ENCODE measurements around the gene ELOVL3. TPM values are rescaled to one million over a fixed set of nuclear protein-coding genes. Genes with fewer than 3 reads are reported as not detected.

The ELOVL3 gene
- total RNA-seq, 4 donors from 2014 or later, result 1.3 to 3.6 (median 3.2) TPM

- no peak for TF ChIP-seq CTCF (IDR thresholded peaks at IDR 0.05; ENCODE audit: low read depth)
Observed at GRCh38 chr10:102245932-102246251, 19.8 kb downstream of the ELOVL3 start.

GRCh38 chr10:102246261-102246660 lies 20.2 kb downstream of the ELOVL3 start:
- no peak for TF ChIP-seq CTCF (IDR thresholded peaks at IDR 0.05; ENCODE audit: low read depth)

GRCh38 chr10:102247734-102248133 lies 21.6 kb downstream of the ELOVL3 start:
- no peak for TF ChIP-seq CTCF (IDR thresholded peaks at IDR 0.05; ENCODE audit: low read depth)

- TF ChIP-seq CTCF (IDR thresholded peaks at IDR 0.05; ENCODE audit: low read depth), result no peak
Observed at GRCh38 chr10:102254426-102254825, 28.3 kb downstream of the ELOVL3 start.

- TF ChIP-seq CTCF (IDR thresholded peaks at IDR 0.05; ENCODE audit: low read depth), result no peak
Observed at GRCh38 chr10:102255404-102255803, 29.3 kb downstream of the ELOVL3 start.

- TF ChIP-seq CTCF (IDR thresholded peaks at IDR 0.05; ENCODE audit: low read depth), result no peak
Observed at GRCh38 chr10:102261196-102261595, 35.1 kb downstream of the ELOVL3 start.

- no peak for TF ChIP-seq CTCF (IDR thresholded peaks at IDR 0.05; ENCODE audit: low read depth)
Observed at GRCh38 chr10:102261842-102262241, 35.7 kb downstream of the ELOVL3 start.

All from subcutaneous adipose tissue (tissue), 4 donors.